A204.1 (cell line): ENCODE results near the gene ISG20.
"Not testable (repeated sequence)": the region's sequence is repeated elsewhere in the genome, so short reads cannot be mapped to it uniquely, and the experiment has no call there.

Source experiments
- FAIRE-seq: peaks from 2 replicates; lab custom pipeline; 2012; peaks lifted over from hg19 to GRCh38; lab: Jason Lieb, UNC

Gene ISG20

DNA sequence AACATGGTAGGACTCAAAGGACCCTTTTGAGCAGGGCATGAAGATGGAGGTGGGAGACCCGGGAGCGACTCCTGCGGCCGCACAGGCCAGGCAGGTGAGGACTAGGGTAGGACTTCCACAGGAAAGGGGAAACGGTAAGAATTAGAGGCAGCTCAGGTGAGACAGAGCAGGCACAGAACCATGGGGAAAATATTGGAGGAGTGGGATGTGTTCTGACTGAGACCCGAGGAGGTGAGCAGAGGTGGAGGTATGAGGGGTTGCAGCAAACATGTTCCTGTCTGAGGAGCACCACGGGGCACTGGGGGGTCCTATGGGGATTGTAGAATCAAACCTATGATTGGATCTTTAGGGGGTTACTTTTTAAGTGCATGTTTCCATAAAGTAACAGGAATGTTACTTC, 1.4 kb upstream of the ISG20 start:
- no peak for FAIRE-seq

DNA sequence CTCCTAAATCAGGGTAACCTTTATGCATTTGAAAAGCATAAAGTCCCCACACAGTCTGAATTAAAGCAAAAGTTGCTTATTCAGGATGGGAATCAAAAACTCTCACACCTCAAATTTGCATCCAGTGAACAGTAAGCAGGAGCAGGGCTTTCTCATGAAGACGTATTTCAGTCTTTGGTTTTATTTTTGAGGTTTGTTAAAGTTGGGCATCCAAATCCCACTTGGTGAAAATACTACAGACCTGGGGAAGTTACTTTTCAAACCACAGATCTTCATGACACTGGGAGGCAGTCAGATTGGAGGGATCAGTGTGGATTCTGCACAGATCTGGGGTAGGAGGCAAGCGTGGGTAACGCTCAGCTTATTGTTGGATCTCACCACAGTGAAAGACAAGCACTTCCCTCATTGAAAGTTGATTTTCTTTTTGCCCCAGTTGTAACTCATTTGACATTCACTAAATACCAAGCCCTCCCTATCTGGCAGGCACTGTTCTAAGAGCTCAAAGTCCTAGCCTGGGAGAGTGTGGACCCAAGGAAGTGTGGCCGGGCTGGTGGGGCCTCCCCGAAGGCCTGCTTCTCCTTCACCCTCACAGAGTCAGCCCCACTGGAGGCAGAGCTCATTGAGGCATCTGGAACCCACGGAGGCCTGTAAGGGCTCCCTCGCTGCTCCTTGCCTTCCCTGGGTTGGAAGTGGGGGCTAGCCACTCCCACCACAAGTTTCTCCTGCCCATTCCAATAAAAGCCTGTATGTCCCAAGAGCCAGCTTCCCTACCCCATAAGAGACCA, 783 bp upstream of the ISG20 start:
- no peak for FAIRE-seq

DNA sequence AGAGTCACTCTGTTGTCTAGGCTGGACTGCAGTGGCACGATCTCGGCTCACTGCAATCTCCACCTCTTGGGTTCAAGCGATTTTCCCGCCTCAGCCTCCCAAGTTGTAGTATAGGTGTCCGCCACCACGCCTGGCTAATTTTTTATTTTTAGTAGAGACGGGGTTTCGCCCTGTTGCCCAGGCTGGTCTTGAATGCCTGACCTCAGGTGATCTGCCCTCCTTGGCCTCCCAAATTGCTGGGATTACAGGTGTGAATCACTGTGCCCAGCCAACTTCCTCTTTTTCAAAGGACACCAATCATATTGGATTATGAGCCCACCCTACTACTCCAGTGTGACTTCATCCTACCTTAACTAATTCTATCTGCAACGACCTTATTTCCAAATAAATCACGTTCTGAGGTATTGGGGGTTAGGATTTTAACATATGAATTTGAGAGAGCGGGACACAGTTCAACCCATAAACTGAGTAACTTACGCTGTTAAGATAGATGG, 3.2 kb downstream of the ISG20 start:
- FAIRE-seq, result no peak

DNA sequence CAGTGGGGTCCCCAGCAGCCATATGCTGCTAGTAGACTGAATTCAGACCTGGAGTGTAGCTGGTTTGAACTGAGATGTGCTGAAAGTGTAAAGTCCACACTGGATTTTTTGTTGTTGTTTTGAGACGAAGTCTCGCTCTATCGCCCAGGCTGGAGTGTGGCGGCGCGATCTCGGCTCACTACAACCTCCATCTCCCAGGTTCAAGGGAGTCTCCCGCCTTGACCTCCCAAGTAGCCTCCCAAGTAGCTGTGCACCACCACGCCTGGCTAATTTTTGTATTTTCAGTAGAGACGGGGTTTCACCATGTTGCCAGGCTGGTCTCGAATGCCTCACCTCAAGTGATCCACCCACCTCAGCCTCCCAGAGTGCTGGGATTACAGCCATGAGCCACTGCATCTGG, 3.7 kb downstream of the ISG20 start:
- not testable (repeated sequence) for FAIRE-seq

DNA sequence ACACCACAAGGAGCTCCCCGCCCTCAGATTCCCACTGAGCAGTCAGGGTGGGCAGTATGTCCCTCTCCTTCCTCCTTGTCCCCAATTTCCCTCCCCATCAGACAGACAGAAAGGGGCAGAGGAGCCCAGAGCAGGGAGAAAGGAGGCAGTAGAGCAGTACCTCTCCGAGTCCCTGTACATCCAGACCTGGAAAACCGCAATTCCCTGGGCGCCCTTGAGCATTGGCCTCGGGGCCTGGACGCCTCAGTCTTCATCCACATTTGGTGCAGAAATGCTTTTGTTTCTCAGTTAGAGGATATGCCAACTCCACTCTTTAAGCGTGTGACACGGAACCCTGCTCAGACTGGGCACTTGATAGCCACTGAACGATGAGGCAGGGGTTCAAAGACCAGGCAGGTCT, 5.9 kb downstream of the ISG20 start:
- FAIRE-seq, result no peak

DNA sequence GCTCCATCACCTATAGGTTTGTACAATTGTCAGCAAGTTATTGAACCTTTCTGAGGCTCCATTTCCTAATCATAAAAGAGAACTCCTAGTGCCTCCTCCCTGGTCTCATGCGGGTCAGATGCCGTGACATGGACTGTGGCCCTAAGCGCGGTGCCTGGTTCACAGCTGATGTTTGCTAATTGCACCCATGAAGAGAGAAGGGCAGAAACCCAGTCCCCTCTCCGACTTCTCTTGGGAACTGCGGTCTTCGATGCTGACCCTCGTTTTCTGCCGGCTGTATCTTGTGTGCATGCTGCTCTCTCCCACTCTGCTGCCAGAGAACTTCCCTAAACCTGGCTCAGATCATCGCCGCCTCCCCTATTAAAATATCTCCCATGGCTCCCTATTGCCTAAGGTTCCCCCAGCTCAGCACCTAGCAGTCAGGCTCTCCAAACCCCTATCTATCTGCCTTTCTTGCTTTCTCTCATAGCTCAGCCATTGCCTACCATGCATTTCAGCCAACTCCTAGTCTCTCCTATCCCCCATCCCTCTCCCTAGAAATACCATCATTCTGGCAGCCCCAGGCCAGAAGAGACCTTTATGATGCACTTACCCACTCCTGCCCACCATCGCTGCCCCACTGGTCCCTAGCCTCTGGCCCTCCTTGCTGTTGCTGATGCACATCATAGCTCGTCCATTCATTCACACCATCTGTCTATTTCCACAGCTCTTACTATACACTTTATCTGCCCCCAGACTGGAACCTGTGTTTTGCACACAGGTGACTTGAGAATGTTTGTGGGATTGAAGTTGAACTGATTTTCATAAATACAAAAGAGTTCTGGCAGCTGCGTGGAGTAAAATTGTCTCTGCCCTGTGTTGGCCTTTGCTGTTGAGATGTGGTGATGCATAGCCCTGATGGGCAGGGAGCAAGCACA, 6.6 kb downstream of the ISG20 start:
- FAIRE-seq, result no peak

DNA sequence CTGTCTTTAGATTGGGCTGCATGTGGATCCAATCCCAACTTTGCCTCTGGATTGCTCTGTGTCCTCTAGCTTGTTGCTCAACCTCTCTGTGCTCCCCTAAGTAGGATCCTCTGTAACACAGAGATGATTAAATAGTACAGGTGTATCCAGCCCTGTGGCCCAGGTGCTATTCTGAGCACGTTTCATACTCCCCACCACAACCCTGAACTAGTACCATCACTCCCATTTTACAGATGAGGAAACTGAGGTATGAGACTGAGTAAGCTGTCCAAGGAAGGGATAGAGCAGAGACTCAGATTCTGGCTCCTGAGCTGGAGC, 7.2 kb downstream of the ISG20 start:
- no peak for FAIRE-seq

DNA sequence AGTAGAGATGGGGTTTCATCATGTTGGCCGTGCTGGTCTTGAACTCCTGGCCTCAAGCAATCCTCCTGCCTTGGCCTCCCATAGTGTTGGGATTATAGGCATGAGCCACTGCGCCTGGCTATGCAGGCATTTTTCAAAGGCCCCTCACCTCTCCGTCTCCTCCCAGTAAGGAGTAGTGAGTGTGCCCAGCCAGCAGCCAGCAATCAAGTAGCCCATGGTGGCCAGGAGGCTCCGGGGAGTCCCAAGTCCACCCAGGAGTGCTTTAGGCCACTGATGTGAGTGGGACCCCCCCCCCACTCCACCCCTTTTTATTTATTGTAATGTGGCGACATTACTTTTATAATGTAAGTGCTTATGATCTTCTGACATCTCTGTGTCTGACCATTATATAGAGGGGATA, 8.1 kb downstream of the ISG20 start:
- no peak for FAIRE-seq

DNA sequence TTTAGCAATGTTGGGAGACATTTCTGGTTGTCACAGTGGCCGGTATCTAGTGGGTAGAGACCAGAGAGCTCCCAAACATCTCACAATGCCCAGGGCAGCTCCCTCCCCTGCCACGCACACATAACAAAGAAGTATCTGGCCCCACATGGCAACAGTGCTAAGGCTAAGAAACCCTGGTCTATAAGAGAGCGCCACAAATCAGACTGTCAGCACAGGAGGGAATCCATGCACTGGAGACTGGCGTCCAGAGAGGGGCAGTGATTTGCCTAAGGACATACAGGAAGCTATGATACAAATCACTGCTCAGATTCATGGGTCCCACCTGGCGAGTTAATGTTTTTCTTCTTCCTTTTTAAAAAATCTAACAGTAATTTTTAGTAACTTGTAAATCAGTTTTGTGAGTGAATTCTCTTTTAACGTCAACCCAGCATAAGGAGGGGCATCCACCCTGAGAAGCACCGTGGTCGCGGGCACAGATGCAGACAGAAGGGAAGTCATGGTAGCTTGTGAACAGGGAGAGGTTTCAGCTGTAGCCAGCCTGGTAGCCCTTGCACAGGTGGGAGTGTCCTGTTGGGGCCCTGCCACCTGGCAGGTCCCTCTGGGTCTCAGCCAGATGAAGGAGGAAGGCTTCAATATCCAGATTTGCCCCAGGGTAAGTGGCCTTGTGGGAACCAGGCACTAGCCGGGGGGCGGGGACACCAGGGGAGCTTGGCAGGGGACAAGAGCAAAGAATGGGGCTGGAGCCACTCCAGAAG, 8.7 kb downstream of the ISG20 start:
- no peak for FAIRE-seq

DNA sequence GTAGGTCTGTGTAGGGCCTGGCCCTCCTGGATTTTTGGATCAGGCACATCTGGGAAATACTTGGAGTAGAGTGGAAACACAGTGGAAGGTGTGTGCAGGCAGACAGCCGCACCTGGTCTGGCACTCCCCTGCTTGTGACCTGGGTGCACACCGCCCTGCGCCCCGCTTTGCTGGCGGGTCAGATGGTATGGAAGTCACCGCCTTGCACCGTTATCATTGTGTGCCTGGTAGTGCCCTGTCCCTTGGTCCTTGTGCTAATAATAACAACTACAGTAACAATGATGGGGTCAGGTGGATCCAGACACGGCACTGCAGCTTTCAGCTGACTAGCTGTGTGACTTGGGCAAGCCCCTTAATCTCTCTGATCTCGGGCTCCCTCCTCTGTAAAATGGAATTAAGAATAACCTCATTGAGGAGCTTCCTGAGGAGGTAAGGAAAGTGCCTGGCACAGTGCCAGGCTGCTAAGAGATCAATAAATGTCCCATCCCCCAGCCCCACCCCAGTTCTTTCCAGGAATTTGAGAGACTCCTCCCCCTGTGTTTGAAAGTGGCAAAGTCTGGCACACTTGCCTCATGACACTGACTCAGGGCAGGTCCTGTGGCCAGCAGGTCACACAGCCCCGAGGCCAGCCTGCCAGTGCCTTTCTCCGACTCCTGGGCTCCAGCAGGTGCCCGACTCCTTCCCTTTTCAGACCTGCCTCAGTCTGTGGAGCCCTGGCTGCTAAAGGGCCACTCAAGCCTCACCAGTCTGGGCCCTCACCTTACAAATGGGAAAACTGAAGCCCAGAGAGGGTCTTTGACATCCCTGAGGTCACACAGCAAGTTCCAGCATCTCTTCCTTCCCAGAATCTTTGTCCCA, 9.8 kb downstream of the ISG20 start:
- no peak for FAIRE-seq

DNA sequence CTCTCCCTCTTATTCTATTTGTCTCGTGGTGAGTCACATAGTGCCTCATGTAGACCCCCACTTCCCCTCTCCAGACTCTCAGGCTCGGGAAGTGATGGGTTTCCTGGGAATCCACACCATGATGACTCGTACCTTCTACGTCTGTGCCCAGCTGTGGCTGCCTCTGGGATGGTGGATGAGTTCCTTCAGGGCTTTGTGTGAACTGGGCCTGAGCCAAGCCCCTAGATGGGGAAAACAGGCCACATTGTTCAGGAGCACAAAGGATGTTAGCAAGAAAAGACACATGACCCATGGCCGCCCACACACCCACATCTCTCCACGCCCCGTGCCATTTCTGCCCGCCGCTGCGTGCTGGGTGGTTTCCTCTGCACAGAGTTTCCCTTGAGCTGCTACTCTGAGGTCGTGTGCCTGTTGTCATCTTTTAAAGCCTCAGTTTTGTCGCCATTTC, 10.5 kb downstream of the ISG20 start:
- no peak for FAIRE-seq

DNA sequence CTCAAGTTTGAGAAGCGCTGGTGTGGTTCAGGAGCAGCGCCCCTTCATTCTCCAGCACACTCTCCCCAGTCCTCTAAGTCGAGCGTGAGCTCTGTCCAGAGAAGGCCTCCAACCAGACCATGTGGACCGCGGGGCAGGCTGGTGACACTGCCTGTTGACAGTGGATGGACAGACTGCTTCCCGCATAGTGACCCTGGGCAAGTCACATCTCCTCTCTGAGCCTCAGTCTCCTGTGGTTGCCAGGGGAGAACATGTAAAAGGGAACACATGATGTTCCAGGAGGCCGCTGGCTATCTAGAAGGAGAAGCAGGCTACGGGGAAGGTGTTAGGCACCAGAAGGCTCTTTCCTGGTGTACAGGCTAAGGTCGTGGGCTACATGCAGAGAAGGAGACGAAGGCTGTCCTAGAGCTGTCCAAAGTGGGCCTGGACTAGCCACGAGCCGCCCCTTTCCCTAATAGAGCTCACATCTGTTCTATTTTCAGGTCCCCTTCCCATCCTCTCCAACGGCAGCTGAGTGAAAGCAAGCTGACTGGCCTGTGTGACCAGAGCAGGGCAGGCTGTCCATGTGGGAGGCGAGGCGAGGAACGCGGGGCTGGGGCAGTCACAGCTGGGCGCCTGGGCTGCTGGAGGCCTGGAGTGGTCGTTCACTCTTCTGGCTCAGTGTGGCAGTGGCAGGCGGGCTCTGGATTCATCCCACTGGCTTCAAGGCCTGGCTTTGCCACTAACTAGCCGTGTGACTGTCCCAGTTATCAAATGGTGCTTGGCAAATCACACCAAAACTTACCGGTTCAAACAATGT, 11.1 kb downstream of the ISG20 start:
- FAIRE-seq, result no peak

DNA sequence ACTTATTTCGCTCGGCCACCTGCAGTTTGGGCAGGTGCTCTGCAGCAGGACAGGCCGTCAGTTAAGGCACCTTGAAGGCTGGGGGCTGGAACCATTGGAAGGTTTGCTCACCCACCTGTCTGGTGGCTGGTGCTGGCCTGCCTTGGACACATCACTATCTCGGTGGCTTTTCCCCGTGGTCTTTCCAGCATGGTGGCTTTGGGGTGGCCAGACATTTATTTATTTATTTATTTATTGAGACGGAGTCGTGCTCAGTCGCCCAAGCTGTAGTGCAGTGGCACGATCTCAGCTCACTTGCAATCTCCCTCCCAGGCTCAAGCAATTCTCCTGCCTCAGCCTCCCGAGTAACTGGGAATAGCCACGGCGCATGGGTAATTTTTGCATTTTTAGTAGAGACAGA, 11.7 kb downstream of the ISG20 start:
- FAIRE-seq, result no peak

DNA sequence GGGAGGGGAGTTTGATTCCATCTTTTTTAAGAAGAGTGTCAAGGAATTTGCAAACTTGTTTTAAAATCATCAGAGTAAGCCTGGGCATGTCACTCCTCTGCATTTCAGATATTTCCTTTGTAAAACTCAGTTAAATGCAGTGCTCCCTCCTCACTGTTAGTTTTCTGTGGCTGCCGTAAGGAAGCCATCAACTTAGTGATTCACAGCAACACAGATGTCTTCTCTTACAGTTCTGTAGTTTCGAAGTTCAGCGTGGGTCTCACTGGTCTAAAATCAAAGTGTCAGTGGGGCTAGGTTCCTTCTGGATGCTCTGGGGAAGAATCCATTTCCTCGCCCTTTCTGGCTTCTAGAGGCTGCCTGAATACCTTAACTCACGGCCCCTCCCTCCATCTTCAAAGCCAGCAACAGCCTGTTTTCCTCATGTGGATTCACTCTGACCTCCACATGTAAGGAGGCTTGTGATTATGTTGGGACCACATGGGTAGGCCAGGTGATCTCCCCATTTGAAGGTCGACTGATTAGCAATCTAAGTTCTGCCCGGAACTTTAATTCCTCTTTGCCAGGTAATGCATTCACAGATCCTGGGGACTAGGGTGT, 12.4 kb downstream of the ISG20 start:
- FAIRE-seq, result no peak

DNA sequence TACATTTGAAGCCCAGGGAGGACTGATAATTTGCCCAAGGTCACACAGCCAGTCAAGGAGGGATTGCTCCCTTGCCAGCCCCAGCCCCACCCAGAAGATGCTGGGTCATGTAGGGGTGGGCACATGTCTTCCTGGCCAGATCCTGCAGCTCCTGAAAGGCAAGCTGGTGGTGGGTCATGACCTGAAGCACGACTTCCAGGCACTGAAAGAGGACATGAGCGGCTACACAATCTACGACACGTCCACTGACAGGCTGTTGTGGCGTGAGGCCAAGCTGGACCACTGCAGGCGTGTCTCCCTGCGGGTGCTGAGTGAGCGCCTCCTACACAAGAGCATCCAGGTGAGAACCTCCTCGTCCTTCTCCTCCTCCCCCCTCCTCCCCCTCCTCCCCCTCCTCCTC, 13.2 kb downstream of the ISG20 start:
- no peak for FAIRE-seq

DNA sequence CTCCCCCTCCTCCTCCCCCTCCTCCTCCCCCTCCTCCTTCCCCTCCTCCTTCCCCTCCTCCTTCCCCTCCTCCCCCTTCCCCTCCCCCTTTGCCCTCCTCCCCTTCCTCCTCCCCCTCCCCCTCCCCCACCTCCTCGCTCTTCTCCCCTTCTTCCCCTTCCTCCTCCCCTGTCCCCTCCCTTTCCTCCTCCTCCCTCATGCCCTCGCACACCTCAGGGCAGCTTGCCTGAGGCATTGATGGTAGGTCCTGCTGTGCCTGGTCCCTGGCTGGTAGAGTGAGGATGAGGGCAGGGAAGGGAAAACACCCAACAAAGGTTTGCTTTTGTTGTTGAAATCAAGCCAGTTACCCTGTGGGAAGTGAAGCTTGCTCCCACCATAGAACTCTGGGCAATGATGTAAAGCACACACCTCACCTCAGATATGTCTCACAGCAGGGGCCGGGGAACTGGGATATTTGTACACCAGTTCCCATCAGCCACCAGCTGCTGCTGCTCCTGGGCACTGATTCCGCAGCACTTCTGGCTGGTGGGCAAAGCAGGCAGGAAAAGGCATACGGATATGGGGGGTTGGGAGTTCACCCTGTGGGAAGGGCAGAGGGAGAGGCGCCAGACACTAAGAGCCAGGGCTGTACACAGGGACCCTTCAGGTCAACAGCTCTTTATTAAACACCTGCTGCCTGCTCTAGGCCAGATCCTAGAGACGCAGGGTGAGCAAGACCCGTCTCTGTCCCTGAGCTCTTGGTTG, 13.8 kb downstream of the ISG20 start:
- FAIRE-seq, result no peak

DNA sequence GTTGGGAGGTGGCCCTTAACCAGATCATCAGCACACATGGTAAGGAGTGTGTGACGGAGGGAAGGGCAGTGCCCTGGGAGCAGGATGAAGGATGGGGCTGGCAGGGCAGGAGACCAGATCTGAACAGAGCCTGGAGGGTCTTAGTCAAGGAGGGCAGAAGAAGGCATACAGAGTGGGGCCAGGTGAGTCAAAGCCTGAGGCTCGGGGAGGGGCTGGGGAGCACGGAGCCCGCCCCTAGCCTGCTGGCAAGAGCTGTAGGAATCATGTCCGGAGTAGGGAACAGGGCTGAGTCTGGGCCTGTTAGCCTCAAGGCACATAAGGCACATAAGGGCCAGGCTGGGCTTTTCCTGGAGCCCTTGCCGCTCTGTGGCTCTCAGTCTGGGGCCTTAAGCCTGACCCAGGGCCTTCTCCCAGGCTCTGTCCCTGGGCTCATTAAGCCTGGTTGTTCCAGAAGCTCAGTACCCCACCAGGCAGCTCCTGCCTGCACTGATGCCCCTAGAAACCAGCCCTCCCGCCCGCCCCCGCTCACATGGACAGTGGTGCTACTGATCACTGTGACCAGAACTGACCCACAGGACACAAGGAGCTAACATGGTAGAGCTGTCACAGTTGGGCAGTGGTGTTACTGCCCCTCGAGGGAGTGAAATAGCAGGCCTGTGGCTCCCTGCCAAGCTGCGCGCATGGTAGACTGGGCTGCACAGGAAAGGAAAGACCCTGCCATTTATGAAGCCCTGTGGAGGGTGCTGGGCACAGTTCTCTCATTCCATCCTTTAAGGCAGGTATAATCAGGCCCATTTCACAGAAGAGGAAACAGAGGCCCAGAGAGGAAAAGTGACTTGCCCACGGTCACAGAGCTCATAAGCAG, 14.6 kb downstream of the ISG20 start:
- FAIRE-seq, result no peak

DNA sequence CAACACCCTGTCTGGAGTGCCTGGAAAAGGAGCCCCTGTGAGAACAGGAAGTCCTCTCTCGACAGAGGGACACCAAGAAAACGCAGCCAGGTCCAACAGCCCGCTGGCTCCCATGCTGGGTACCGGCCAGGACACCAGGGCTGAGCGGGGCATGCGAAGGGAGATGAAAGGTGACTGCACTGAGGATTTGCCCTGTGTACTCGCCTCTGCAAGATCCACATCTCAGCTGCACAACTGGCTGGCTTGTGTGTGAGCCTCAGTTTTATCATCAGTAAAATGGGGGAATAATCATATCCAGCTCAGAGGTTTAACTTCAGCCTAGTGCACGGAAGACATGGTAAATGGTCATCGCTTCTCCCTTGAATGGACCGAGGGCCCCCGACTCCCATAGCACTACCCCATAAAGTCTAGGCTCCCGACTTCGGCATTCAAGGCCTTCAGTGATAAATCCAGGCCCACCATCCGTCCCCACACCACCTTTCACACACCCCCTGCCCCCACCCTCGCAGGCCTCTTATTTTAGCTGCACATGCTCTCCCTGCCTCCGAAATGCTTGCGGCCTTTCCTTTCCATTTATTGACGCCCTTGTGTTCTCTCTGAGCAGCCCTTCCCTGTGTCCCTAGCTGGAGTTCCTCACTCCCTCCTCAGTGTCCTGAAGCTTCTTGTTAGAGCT, 15.8 kb downstream of the ISG20 start:
- no peak for FAIRE-seq
